ENCODE measurements around the gene POU2AF3. TPM values are rescaled to one million over a fixed set of nuclear protein-coding genes. Genes with fewer than 3 reads are reported as not detected.

POU2AF3 gene
- total RNA-seq, 1 experiment from 2014 or later: 2.7 TPM

DNA sequence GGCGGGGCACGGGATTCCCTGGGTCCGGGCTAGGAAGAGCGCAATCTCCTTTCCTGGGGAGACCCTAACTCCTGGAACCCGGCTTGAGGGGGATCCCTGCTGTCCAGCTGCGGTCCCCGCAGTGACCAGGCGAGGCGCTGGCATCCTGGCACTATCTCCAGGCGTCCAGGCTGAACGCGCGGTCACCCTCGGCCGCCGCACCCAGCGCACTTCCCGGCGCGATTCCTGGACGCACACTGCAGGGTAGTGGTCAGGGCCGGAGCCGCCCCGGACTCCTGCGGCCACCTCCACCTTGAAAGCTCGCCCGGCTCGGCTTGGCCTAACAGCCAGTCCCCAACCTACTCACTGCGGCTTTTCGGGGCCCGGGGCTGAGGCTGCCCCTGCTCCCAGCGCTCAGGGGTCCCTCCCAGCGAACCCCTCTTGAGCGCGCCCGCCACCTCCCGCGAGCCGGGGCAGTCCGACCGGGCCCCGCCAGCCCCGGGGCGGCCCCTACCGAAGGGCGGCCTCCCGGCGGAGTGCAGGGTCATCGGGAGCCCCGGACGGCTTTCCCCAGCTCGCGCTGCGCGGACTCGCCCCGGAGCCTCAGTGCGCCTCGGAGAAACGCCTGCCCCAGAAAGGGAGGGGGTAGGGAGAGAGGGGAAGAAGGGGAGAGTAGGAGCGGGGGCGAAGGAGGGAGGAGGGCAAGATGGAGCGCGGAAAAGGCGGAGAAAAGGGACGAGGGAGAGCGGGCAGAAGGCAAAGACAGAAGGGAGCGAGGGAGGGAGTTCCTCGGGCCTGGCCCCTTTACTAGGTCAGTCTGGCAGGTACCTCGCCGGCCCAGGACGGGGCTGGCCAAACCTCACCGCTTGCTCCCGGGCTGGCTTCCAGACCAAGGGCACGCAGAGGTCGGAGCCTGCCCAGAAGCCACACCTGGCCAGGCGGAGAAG is 1.0 kb downstream of the POU2AF3 start (continued):
- TF ChIP-seq ZNF263 (CRISPR knock-in tag; IDR thresholded peaks at IDR 0.05; ENCODE audit: low read depth) (peak; percentile 84; the same call in 1 of the 2 replicates), SMAD4 (CRISPR knock-in tag; IDR thresholded peaks at IDR 0.05) (0 out of 2 replicates have a peak, but pooled peaks have one; percentile 30), EMX1 (CRISPR knock-in tag; IDR thresholded peaks at IDR 0.05) (no peak), TEAD4 (CRISPR knock-in tag; IDR thresholded peaks at IDR 0.05) (0 out of 2 replicates have a peak, but pooled peaks have one; percentile 20), ZNF138 (CRISPR knock-in tag; conservative IDR thresholded peaks at IDR 0.05) (peak; percentile 60; the same call in 1 of the 2 replicates), TP53 (CRISPR knock-in tag; IDR thresholded peaks at IDR 0.05) (no peak), MYBL2 (CRISPR knock-in tag; IDR thresholded peaks at IDR 0.05) (peak; percentile 78; the same call in 1 of the 2 replicates), ZNF416 (CRISPR knock-in tag; IDR thresholded peaks at IDR 0.05) (no peak), ZNF423 (CRISPR knock-in tag; IDR thresholded peaks at IDR 0.05) (peak; percentile 86)
- TF ChIP-seq, protein P1, sequence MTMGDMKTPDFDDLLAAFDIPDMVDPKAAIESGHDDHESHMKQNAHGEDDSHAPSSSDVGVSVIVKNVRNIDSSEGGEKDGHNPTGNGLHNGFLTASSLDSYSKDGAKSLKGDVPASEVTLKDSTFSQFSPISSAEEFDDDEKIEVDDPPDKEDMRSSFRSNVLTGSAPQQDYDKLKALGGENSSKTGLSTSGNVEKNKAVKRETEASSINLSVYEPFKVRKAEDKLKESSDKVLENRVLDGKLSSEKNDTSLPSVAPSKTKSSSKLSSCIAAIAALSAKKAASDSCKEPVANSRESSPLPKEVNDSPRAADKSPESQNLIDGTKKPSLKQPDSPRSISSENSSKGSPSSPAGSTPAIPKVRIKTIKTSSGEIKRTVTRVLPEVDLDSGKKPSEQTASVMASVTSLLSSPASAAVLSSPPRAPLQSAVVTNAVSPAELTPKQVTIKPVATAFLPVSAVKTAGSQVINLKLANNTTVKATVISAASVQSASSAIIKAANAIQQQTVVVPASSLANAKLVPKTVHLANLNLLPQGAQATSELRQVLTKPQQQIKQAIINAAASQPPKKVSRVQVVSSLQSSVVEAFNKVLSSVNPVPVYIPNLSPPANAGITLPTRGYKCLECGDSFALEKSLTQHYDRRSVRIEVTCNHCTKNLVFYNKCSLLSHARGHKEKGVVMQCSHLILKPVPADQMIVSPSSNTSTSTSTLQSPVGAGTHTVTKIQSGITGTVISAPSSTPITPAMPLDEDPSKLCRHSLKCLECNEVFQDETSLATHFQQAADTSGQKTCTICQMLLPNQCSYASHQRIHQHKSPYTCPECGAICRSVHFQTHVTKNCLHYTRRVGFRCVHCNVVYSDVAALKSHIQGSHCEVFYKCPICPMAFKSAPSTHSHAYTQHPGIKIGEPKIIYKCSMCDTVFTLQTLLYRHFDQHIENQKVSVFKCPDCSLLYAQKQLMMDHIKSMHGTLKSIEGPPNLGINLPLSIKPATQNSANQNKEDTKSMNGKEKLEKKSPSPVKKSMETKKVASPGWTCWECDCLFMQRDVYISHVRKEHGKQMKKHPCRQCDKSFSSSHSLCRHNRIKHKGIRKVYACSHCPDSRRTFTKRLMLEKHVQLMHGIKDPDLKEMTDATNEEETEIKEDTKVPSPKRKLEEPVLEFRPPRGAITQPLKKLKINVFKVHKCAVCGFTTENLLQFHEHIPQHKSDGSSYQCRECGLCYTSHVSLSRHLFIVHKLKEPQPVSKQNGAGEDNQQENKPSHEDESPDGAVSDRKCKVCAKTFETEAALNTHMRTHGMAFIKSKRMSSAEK (CRISPR knock-in tag; IDR thresholded peaks at IDR 0.05; ENCODE audit: borderline replicate concordance): no peak
- TF ChIP-seq, protein P2, sequence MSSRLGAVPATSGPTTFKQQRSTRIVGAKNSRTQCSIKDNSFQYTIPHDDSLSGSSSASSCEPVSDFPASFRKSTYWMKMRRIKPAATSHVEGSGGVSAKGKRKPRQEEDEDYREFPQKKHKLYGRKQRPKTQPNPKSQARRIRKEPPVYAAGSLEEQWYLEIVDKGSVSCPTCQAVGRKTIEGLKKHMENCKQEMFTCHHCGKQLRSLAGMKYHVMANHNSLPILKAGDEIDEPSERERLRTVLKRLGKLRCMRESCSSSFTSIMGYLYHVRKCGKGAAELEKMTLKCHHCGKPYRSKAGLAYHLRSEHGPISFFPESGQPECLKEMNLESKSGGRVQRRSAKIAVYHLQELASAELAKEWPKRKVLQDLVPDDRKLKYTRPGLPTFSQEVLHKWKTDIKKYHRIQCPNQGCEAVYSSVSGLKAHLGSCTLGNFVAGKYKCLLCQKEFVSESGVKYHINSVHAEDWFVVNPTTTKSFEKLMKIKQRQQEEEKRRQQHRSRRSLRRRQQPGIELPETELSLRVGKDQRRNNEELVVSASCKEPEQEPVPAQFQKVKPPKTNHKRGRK (CRISPR knock-in tag; IDR thresholded peaks at IDR 0.05; ENCODE audit: borderline replicate concordance): no peak
- TF ChIP-seq, protein P3, sequence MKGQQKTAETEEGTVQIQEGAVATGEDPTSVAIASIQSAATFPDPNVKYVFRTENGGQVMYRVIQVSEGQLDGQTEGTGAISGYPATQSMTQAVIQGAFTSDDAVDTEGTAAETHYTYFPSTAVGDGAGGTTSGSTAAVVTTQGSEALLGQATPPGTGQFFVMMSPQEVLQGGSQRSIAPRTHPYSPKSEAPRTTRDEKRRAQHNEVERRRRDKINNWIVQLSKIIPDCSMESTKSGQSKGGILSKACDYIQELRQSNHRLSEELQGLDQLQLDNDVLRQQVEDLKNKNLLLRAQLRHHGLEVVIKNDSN (CRISPR knock-in tag; IDR thresholded peaks at IDR 0.05): no peak; the same call in 1 of the 2 replicates
- TF ChIP-seq, protein P4, sequence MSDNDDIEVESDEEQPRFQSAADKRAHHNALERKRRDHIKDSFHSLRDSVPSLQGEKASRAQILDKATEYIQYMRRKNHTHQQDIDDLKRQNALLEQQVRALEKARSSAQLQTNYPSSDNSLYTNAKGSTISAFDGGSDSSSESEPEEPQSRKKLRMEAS (CRISPR knock-in tag; IDR thresholded peaks at IDR 0.05): peak; percentile 19; the same call in 1 of the 2 replicates
- TF ChIP-seq, protein P5, sequence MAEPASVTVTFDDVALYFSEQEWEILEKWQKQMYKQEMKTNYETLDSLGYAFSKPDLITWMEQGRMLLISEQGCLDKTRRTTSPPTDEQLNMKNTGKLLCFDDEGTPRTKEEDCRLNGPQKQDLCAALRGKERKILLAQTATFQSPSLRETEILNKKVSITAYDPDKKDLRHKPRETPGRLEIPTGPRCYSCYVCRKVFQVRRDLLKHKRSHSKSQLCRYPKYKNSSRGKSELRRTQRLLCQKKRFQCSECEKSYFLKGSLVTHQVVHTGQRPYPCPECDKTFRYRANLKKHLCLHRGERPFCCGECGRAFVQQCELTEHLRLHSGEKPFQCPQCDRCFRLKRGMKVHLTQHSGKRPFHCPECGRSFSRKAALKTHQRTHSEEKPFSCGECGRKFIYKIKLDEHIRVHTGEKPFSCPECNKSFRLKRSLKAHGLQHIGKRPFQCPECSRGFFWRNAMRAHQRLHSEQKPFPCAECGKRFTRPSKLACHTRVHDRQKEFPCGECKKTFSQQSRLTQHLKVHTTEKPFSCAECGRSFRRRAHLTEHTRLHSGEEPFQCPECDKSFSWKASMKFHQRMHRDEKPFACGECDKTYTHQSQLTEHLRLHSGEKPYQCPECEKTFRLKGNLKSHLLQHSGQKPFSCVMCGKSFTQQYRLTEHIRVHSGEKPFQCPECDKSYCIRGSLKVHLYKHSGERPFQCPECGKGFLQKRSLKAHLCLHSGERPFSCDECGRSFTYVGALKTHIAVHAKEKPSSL (CRISPR knock-in tag; conservative IDR thresholded peaks at IDR 0.05): no peak

DNA sequence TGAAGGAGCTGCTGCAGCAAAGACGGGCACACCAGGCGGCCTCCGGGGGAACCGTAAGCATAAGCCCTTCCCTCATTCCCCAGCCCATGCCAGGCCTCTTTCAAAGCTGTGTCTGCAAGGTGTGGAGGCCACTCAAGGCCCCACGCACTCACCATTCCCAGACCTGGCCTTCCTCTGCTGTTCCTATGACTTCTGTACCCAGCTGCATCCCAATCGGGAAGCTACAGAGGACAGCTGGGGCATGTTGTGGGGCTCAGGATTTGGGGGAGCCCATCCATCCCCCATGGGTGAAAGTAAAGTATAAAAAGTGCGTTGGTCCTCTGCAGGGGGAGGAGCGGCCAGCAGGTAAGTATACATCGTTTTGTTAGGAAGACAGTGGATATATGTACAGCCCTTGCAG is 2.2 kb downstream of the POU2AF3 start:
- DNase-seq (ENCODE audit: low spot score): no peak
- peaks cover 44% of the 10 kb centered on the region for H3K4me1 Mint-ChIP-seq
- no peak overlapping the region for H3K27ac Mint-ChIP-seq
- ATAC-seq: no peak
- H3K36me3 Mint-ChIP-seq: no peaks in the 10 kb centered on the region
- H3K4me3 Mint-ChIP-seq: peak overlapping the region; percentile 76
- H3K27me3 Mint-ChIP-seq (ENCODE audit: low read depth): peaks cover 26% of the 10 kb centered on the region
- ChIA-PET CTCF (interaction anchor here (1.1 kb wide), 1 partner anchor 123 kb away, joined by 3 read pairs; no protein-coding TSS in a partner anchor), POLR2A (no interaction called here)
- H3K9me3 Mint-ChIP-seq: no peaks in the 10 kb centered on the region
- TF ChIP-seq ZNF263 (CRISPR knock-in tag; IDR thresholded peaks at IDR 0.05; ENCODE audit: low read depth) (no peak), ELF4 (CRISPR knock-in tag; IDR thresholded peaks at IDR 0.05; ENCODE audit: low read depth) (no peak), FOXK1 (CRISPR knock-in tag; IDR thresholded peaks at IDR 0.05) (no peak), NR2C2 (CRISPR knock-in tag; IDR thresholded peaks at IDR 0.05) (no peak), NR3C1 (CRISPR knock-in tag; conservative IDR thresholded peaks at IDR 0.05; ENCODE audit: low read depth) (no peak), NFATC4 (CRISPR knock-in tag; IDR thresholded peaks at IDR 0.05) (no peak), CREB1 (CRISPR knock-in tag; IDR thresholded peaks at IDR 0.05) (no peak)
- TF ChIP-seq, protein P6, sequence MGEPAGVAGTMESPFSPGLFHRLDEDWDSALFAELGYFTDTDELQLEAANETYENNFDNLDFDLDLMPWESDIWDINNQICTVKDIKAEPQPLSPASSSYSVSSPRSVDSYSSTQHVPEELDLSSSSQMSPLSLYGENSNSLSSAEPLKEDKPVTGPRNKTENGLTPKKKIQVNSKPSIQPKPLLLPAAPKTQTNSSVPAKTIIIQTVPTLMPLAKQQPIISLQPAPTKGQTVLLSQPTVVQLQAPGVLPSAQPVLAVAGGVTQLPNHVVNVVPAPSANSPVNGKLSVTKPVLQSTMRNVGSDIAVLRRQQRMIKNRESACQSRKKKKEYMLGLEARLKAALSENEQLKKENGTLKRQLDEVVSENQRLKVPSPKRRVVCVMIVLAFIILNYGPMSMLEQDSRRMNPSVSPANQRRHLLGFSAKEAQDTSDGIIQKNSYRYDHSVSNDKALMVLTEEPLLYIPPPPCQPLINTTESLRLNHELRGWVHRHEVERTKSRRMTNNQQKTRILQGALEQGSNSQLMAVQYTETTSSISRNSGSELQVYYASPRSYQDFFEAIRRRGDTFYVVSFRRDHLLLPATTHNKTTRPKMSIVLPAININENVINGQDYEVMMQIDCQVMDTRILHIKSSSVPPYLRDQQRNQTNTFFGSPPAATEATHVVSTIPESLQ (CRISPR knock-in tag; IDR thresholded peaks at IDR 0.05): no peak
- TF ChIP-seq, protein P7, sequence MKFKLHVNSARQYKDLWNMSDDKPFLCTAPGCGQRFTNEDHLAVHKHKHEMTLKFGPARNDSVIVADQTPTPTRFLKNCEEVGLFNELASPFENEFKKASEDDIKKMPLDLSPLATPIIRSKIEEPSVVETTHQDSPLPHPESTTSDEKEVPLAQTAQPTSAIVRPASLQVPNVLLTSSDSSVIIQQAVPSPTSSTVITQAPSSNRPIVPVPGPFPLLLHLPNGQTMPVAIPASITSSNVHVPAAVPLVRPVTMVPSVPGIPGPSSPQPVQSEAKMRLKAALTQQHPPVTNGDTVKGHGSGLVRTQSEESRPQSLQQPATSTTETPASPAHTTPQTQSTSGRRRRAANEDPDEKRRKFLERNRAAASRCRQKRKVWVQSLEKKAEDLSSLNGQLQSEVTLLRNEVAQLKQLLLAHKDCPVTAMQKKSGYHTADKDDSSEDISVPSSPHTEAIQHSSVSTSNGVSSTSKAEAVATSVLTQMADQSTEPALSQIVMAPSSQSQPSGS (CRISPR knock-in tag; IDR thresholded peaks at IDR 0.05; ENCODE audit: borderline replicate concordance, low read depth): no peak

Data from WTC11 (cell line).